Measurements from ENCODE around the gene BSG. TPM values are rescaled to one million over a fixed set of nuclear protein-coding genes. Genes with fewer than 3 reads are reported as not detected.
"Not testable (repeated sequence)": the region's sequence is repeated elsewhere in the genome, so short reads cannot be mapped to it uniquely, and the experiment has no call there.

Gene BSG
- total and polyA plus RNA-seq, 4 donors, result 80.4 to 367 (median 149) TPM

DNA sequence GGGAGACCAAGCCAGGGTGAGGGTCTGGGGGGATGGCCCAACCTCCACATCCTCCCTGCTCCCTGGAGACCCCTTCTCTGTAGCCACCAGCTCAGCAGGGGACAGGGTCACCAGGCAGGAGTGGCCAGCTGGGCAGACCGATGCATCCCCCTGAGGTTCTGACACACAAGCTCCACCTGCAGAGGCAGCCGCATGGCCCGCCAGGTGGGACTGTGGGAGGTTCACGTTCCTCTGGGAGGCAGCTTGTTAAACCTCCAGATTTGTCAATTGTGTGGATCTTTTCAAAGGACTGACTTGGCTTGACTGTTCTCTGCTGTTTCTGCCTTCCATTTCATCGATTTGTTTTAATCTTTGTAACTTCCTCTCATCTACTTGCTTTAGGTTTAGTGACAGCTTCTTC is 52.9 kb downstream of the BSG start:
- H3K4me1 ChIP-seq (ENCODE audit: control insufficient read depth in 4 of 4, insufficient read depth in 4 of 4, low read length in 3 of 4), result no peaks in the 10 kb centered on the region
- H3K27ac ChIP-seq (ENCODE audit: low read depth in 1 of 2, low read length in 2 of 2), result no peak overlapping the region
- H3K27me3 ChIP-seq (ENCODE audit: control insufficient read depth in 4 of 4, insufficient read depth in 4 of 4, low read length in 3 of 4), result no peaks in the 10 kb centered on the region
- no peaks in the 10 kb centered on the region for H3K9me3 ChIP-seq (ENCODE audit: control insufficient read depth in 4 of 4, low read length in 3 of 4)
- no peak for DNase-seq (ENCODE audit: low spot score)
- H3K4me3 ChIP-seq (ENCODE audit: low read depth in 1 of 3, low read length in 3 of 3), result no peak overlapping the region
- WGBS, result 93% methylated on average over 5 of the region's 5 CpGs
- no peak for TF ChIP-seq RAD21 (IDR thresholded peaks at IDR 0.05)
- no peak for TF ChIP-seq CTCF (IDR thresholded peaks at IDR 0.05; ENCODE audit: low read depth, low read length, missing input control)
- TF ChIP-seq NR2F2 (IDR thresholded peaks at IDR 0.05), result no peak
- TF ChIP-seq GABPA (IDR thresholded peaks at IDR 0.05 in 1 of 2, conservative IDR thresholded peaks at IDR 0.05 in 1 of 2), result no peak
- no peak for TF ChIP-seq REST (IDR thresholded peaks at IDR 0.05)
- TF ChIP-seq YY1 (IDR thresholded peaks at IDR 0.05), result no peak
- no peak for TF ChIP-seq EGR1 (IDR thresholded peaks at IDR 0.05; ENCODE audit: low read depth in 2 of 2)
- TF ChIP-seq HNF4G (IDR thresholded peaks at IDR 0.05), result no peak
- no peak for TF ChIP-seq JUND (IDR thresholded peaks at IDR 0.05)
- TF ChIP-seq TAF1 (conservative IDR thresholded peaks at IDR 0.05), result no peak
- no peak for TF ChIP-seq FOXA1 (IDR thresholded peaks at IDR 0.05)
- no peak for TF ChIP-seq FOXA2 (IDR thresholded peaks at IDR 0.05)
- TF ChIP-seq RXRA (IDR thresholded peaks at IDR 0.05), result no peak
- TF ChIP-seq SP1 (IDR thresholded peaks at IDR 0.05), result no peak
- TF ChIP-seq, protein P1, sequence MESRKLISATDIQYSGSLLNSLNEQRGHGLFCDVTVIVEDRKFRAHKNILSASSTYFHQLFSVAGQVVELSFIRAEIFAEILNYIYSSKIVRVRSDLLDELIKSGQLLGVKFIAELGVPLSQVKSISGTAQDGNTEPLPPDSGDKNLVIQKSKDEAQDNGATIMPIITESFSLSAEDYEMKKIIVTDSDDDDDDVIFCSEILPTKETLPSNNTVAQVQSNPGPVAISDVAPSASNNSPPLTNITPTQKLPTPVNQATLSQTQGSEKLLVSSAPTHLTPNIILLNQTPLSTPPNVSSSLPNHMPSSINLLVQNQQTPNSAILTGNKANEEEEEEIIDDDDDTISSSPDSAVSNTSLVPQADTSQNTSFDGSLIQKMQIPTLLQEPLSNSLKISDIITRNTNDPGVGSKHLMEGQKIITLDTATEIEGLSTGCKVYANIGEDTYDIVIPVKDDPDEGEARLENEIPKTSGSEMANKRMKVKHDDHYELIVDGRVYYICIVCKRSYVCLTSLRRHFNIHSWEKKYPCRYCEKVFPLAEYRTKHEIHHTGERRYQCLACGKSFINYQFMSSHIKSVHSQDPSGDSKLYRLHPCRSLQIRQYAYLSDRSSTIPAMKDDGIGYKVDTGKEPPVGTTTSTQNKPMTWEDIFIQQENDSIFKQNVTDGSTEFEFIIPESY (IDR thresholded peaks at IDR 0.05), result no peak
- no peak for TF ChIP-seq ATF3 (IDR thresholded peaks at IDR 0.05)
- TF ChIP-seq, protein P2, sequence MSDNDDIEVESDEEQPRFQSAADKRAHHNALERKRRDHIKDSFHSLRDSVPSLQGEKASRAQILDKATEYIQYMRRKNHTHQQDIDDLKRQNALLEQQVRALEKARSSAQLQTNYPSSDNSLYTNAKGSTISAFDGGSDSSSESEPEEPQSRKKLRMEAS (IDR thresholded peaks at IDR 0.05), result no peak
- no peak for TF ChIP-seq HNF4A (conservative IDR thresholded peaks at IDR 0.05)
- H3K9ac ChIP-seq (ENCODE audit: low read depth in 1 of 2, low read length in 2 of 2), result no peak overlapping the region
- H3K36me3 ChIP-seq (ENCODE audit: control insufficient read depth in 4 of 4, insufficient read depth in 3 of 4, low read depth in 1 of 4, low read length in 3 of 4), result peaks cover 3 to 46% (median 24%) of the 10 kb centered on the region in 4 donors

GRCh38 chr19:626566-626965 is 54.2 kb downstream of the BSG start:
- H3K27me3 ChIP-seq (ENCODE audit: control insufficient read depth in 4 of 4, insufficient read depth in 4 of 4, low read length in 3 of 4); H3K9ac ChIP-seq (ENCODE audit: low read depth in 1 of 2, low read length in 2 of 2); H3K4me3 ChIP-seq (ENCODE audit: low read depth in 1 of 3, low read length in 3 of 3); DNase-seq (ENCODE audit: low spot score); H3K27ac ChIP-seq (ENCODE audit: low read depth in 1 of 2, low read length in 2 of 2); H3K9me3 ChIP-seq (ENCODE audit: control insufficient read depth in 4 of 4, low read length in 3 of 4); H3K4me1 ChIP-seq (ENCODE audit: control insufficient read depth in 4 of 4, insufficient read depth in 4 of 4, low read length in 3 of 4): not testable (repeated sequence)
- WGBS, result 98% methylated on average over 7 of the region's 7 CpGs
- peaks cover 3 to 42% (median 24%) of the 10 kb centered on the region in 4 donors for H3K36me3 ChIP-seq (ENCODE audit: control insufficient read depth in 4 of 4, insufficient read depth in 3 of 4, low read depth in 1 of 4, low read length in 3 of 4)
